Activated B cell treated with CpG ODN at 0.5 μM for 24 hours (primary cell): ENCODE measurements around the gene FOXD2. TPM values are rescaled to one million over a fixed set of nuclear protein-coding genes. Genes with fewer than 3 reads are reported as not detected.

Source experiments
- ATAC-seq: fragments of 200-7000 bp; cut with Tn5 transposase; one replicate; pipeline ENCODE4 v1.10.0; 2021; ENCODE audit warnings: low read depth, mild to moderate bottlenecking, moderate library complexity
- CTCF ChIA-PET: fragments of 350-600 bp; sonication (Branson Sonifier 250); formaldehyde crosslinking; loops from one replicate; lab custom pipeline; 2021; ENCODE audit warnings: antibody characterized with exemption; lab: Charles Lee
- POLR2A ChIA-PET: fragments of 350-600 bp; sonication (Branson Sonifier 250); formaldehyde crosslinking; loops from one replicate; lab custom pipeline; 2021; ENCODE audit warnings: antibody characterized with exemption; lab: Charles Lee
- DNase-seq: peaks from one replicate; pipeline ENCODE4 v3.0.0; 2022
- H3K27ac Mint-ChIP-seq: one replicate; pipeline ENCODE4 v1.8.0; 2020; ENCODE audit warnings: mixed read lengths
- H3K27me3 Mint-ChIP-seq: one replicate; pipeline ENCODE4 v1.8.0; 2021; ENCODE audit warnings: mixed read lengths
- H3K36me3 Mint-ChIP-seq: one replicate; pipeline ENCODE4 v1.8.0; 2021; ENCODE audit warnings: low read depth, mixed read lengths
- H3K4me1 Mint-ChIP-seq: one replicate; pipeline ENCODE4 v1.8.0; 2021; ENCODE audit warnings: mixed read lengths
- H3K4me3 Mint-ChIP-seq: one replicate; pipeline ENCODE4 v1.8.0; 2020; ENCODE audit warnings: mild to moderate bottlenecking, mixed read lengths
- H3K9me3 Mint-ChIP-seq: one replicate; pipeline ENCODE4 v1.8.0; 2020; ENCODE audit warnings: mixed read lengths
- intact Hi-C: fragments of 100-400 bp; cut with micrococcal nuclease; formaldehyde crosslinking; loops from one replicate; pipeline ENCODE4 v1.15.1; 2024
- total RNA-seq: library from RNA; stranded (reverse); gene quantifications from 2 replicates; pipeline ENCODE4 v1.2.3, GENCODE V29; 2022
- TF ChIP-seq, protein P1 (sequence below): fragments of 200-600 bp; IDR thresholded peaks from one replicate; pipeline ENCODE4 v1.8.0; 2022; ENCODE audit warnings: antibody characterized with exemption, mild to moderate bottlenecking

FOXD2 gene
- total RNA-seq, 1 donor from 2014 or later = 0.20 TPM

- H3K4me1 Mint-ChIP-seq = peaks cover 47% of the 10 kb centered on the region
- intact Hi-C loops = loop anchor here (1.0 kb wide), 1 partner anchor 294 kb away; no protein-coding TSS in a partner anchor
- H3K27me3 Mint-ChIP-seq = peaks cover 45% of the 10 kb centered on the region
- ChIA-PET POLR2A (no interaction called here), CTCF (interaction anchor here (0.9 to 1.3 kb wide), 2 partner anchors 9 to 294 kb away, joined by 3 read pairs; no protein-coding TSS in a partner anchor)
- H3K9me3 Mint-ChIP-seq = no peaks in the 10 kb centered on the region
- TF ChIP-seq, protein P1, sequence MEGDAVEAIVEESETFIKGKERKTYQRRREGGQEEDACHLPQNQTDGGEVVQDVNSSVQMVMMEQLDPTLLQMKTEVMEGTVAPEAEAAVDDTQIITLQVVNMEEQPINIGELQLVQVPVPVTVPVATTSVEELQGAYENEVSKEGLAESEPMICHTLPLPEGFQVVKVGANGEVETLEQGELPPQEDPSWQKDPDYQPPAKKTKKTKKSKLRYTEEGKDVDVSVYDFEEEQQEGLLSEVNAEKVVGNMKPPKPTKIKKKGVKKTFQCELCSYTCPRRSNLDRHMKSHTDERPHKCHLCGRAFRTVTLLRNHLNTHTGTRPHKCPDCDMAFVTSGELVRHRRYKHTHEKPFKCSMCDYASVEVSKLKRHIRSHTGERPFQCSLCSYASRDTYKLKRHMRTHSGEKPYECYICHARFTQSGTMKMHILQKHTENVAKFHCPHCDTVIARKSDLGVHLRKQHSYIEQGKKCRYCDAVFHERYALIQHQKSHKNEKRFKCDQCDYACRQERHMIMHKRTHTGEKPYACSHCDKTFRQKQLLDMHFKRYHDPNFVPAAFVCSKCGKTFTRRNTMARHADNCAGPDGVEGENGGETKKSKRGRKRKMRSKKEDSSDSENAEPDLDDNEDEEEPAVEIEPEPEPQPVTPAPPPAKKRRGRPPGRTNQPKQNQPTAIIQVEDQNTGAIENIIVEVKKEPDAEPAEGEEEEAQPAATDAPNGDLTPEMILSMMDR = no peak
- no peak for DNase-seq
- no peaks in the 10 kb centered on the region for H3K36me3 Mint-ChIP-seq
- peak overlapping the region; percentile 50 for H3K4me3 Mint-ChIP-seq
- ATAC-seq = no peak
- H3K27ac Mint-ChIP-seq = no peak overlapping the region
These were observed 5.5 kb upstream of the FOXD2 start for GRCh38 chr1:47432071-47433036.

DNA sequence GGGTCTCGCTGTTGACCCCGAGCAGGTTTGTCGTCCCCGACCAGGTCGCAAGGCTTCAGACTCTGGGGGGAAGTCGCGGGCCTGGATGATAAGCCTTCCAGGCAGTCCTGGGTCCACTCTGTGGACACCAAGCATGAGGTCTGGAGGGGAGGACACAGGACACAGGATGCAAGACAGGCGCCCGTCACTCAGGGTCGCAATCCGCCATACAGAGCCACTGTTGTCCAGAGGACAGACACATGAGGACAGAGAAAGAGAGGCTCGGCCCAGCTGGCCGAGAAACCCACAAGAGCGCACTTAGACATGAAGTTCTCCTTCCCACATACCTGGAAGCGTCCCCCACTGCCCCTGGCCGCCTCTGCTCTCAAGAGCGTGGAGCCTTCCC lies 4.8 kb upstream of the FOXD2 start:
- POLR2A ChIA-PET = no interaction called here
- intact Hi-C loops = no loop called here

DNA sequence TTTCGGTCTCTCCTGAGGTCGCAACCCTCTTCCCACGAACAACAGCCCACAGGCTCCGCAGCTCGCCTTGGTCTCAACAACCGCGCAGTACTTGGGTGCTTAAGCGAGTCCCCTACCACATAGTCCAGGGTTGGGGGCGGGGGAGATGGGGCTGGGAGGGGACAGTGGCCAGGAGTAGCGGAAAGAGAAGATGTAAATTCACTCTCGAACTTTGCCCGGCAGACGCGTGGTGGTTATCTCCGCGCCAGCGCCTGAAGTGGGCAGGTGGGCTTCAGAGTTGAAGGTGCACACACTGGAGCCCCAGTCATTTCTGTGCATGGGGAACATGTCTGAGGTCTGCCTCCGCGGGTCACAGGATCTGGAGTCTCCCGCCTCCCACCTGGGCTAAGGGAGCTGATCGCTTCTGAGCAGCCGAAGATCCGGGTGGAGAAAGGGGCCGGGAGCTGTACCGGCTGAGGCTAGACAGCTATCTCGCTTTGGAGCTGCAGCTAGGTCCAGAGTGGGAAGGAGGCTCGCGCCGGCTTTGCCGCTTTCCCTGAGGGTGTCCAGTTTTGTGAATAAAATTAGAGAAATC lies 4.3 kb upstream of the FOXD2 start:
- CTCF ChIA-PET = interaction anchor here (0.5 to 1.4 kb wide), 3 partner anchors 8 to 292 kb away, joined by 3 to 10 read pairs (median 6); no protein-coding TSS in a partner anchor

More for the DNA sequence above, 4.8 kb upstream of the FOXD2 start:
- TF ChIP-seq, protein P1 = no peak
- DNase-seq = no peak
- Mint-ChIP-seq H3K4me3 (peak overlapping the region; percentile 50), H3K9me3 (no peaks in the 10 kb centered on the region), H3K4me1 (peaks cover 47% of the 10 kb centered on the region), H3K36me3 (no peaks in the 10 kb centered on the region), H3K27ac (no peak overlapping the region), H3K27me3 (peaks cover 45% of the 10 kb centered on the region)
- ATAC-seq = no peak
- CTCF ChIA-PET = interaction anchor here (0.5 to 1.3 kb wide), 3 partner anchors 8 to 293 kb away, joined by 3 to 10 read pairs (median 3); no protein-coding TSS in a partner anchor

GRCh38 chr1:47434051-47434842 lies 3.6 kb upstream of the FOXD2 start:
- ChIA-PET CTCF (interaction anchor here (1.3 to 1.4 kb wide), 2 partner anchors 256 to 292 kb away, joined by 6 to 10 read pairs; no protein-coding TSS in a partner anchor), POLR2A (interaction anchor here (0.6 kb wide), 2 partner anchors 150 to 1485 kb away, joined by 3 to 4 read pairs; no protein-coding TSS in a partner anchor)
- DNase-seq = no peak
- no peaks in the 10 kb centered on the region for H3K36me3 Mint-ChIP-seq
- no peaks in the 10 kb centered on the region for H3K9me3 Mint-ChIP-seq
- no peak for ATAC-seq
- peaks cover 43% of the 10 kb centered on the region for H3K27me3 Mint-ChIP-seq
- TF ChIP-seq, protein P1 = no peak
- H3K27ac Mint-ChIP-seq = no peak overlapping the region
- peaks cover 47% of the 10 kb centered on the region for H3K4me1 Mint-ChIP-seq
- H3K4me3 Mint-ChIP-seq = peak overlapping the region; percentile 48
- intact Hi-C loops = no loop called here

More for the DNA sequence above, 4.3 kb upstream of the FOXD2 start:
- Mint-ChIP-seq H3K27ac (no peak overlapping the region), H3K36me3 (no peaks in the 10 kb centered on the region), H3K27me3 (peaks cover 46% of the 10 kb centered on the region), H3K4me3 (peak overlapping the region; percentile 48), H3K9me3 (no peaks in the 10 kb centered on the region), H3K4me1 (peaks cover 47% of the 10 kb centered on the region)
- DNase-seq (no peak), ATAC-seq (no peak)
- intact Hi-C loops = no loop called here
- TF ChIP-seq, protein P1 = no peak
- POLR2A ChIA-PET = interaction anchor here (0.6 kb wide), 1 partner anchor 149 kb away, joined by 3 read pairs; no protein-coding TSS in a partner anchor
